ENCODE results near the gene SOX2.

The SOX2 gene

GRCh38 chr3:181711325-181712135, at the start of gene SOX2:
TSS of gene SOX2 (plus strand) at chr3:181711925. CDS start at chr3:181712361, 436 bp downstream.
- TF ChIP-seq CTCF (IDR thresholded peaks at IDR 0.05; ENCODE audit: insufficient read depth, low read depth, low read length, missing control alignments), result no peak
- no peak within 1 kb of the TSS for H3K4me3 ChIP-seq (ENCODE audit: low read depth, low read length)
- DNase-seq (ENCODE audit: low read depth), result peak; percentile 33

- DNase-seq (ENCODE audit: low read depth), result no peak
- TF ChIP-seq CTCF (IDR thresholded peaks at IDR 0.05; ENCODE audit: insufficient read depth, low read depth, low read length, missing control alignments), result no peak
Observed at GRCh38 chr3:181683563-181683962, 28.2 kb upstream of the SOX2 start.

GRCh38 chr3:181687190-181687589, 24.5 kb upstream of the SOX2 start:
- no peak overlapping the region for H3K4me3 ChIP-seq (ENCODE audit: low read depth, low read length)
- no peak for TF ChIP-seq CTCF (IDR thresholded peaks at IDR 0.05; ENCODE audit: insufficient read depth, low read depth, low read length, missing control alignments)
- no peak for DNase-seq (ENCODE audit: low read depth)

More at GRCh38 chr3:181683563-181683962, 28.2 kb upstream of the SOX2 start:
- H3K4me3 ChIP-seq (ENCODE audit: low read depth, low read length), result no peak overlapping the region

GRCh38 chr3:181687731-181688130, 24.0 kb upstream of the SOX2 start:
- no peak overlapping the region for H3K4me3 ChIP-seq (ENCODE audit: low read depth, low read length)
- TF ChIP-seq CTCF (IDR thresholded peaks at IDR 0.05; ENCODE audit: insufficient read depth, low read depth, low read length, missing control alignments), result no peak
- no peak for DNase-seq (ENCODE audit: low read depth)

- no peak for TF ChIP-seq CTCF (IDR thresholded peaks at IDR 0.05; ENCODE audit: insufficient read depth, low read depth, low read length, missing control alignments)
- no peak for DNase-seq (ENCODE audit: low read depth)
- no peak overlapping the region for H3K4me3 ChIP-seq (ENCODE audit: low read depth, low read length)
Observed at GRCh38 chr3:181689546-181689945, 22.2 kb upstream of the SOX2 start.

GRCh38 chr3:181690769-181691168, 21.0 kb upstream of the SOX2 start:
- TF ChIP-seq CTCF (IDR thresholded peaks at IDR 0.05; ENCODE audit: insufficient read depth, low read depth, low read length, missing control alignments), result no peak
- no peak overlapping the region for H3K4me3 ChIP-seq (ENCODE audit: low read depth, low read length)
- no peak for DNase-seq (ENCODE audit: low read depth)

- no peak for TF ChIP-seq CTCF (IDR thresholded peaks at IDR 0.05; ENCODE audit: insufficient read depth, low read depth, low read length, missing control alignments)
- H3K4me3 ChIP-seq (ENCODE audit: low read depth, low read length), result no peak overlapping the region
- DNase-seq (ENCODE audit: low read depth), result no peak
Observed at GRCh38 chr3:181691901-181692300, 19.8 kb upstream of the SOX2 start.

Data from GM12865 (cell line).